Measurements from ENCODE around the gene KIF3A. TPM values are rescaled to one million over a fixed set of nuclear protein-coding genes. Genes with fewer than 3 reads are reported as not detected.

KIF3A gene
- total RNA-seq, 1 experiment from 2014 or later, result 13.2 TPM

DNA sequence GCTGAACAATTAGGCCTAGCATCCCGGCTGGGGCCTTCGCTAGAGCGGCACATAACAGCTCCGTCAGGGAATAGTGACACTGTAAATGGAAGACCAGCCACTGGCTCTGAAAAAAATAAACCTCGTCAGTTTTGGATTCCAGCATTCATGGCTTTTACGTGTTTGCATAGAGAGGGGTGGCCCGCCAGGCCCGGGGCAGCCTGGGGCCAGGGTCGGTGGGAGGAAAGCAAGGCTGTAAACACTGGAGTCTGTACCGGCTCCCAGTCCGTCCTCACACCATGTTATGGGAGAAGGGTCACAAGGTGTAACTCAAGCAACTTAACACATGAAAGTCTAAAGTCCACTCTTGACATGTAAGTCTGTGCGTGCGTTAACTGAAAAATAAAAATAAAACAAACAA lies 21.1 kb upstream of the KIF3A start:
- Histone ChIP-seq H2BK15ac (ENCODE audit: low read depth, low read length) (no peak overlapping the region), H3K23ac (ENCODE audit: insufficient read length, low read depth, low read length) (no peak overlapping the region), H2BK20ac (ENCODE audit: low read depth, low read length, poor library complexity, severe bottlenecking) (no peak overlapping the region), H3K56ac (ENCODE audit: insufficient read length, low read depth, low read length) (no peak overlapping the region), H3K9ac (ENCODE audit: extremely low read depth, insufficient read length, low read length) (no peak overlapping the region), H3K18ac (ENCODE audit: insufficient read length, low read depth, low read length) (no peak overlapping the region), H4K5ac (ENCODE audit: insufficient read length, low read depth, low read length) (no peak overlapping the region), H3K79me2 (ENCODE audit: insufficient read depth, low read length) (no peaks in the 10 kb centered on the region), H3K4me2 (ENCODE audit: insufficient read depth, insufficient read length, low read length) (no peak overlapping the region), H4K8ac (replicated peaks; ENCODE audit: insufficient read length, low read depth, low read length) (no peak overlapping the region), H2BK5ac (ENCODE audit: insufficient read length, low read length) (no peak overlapping the region), H3K4me1 (ENCODE audit: insufficient read depth, low read length) (no peaks in the 10 kb centered on the region), H2AK5ac (ENCODE audit: insufficient read length, low read length) (no peak overlapping the region), H2BK120ac (ENCODE audit: low read depth, low read length, poor library complexity, severe bottlenecking) (no peak overlapping the region), H3K23me2 (ENCODE audit: insufficient read length, low read depth, low read length, poor library complexity, severe bottlenecking) (no peaks in the 10 kb centered on the region), H3K79me1 (ENCODE audit: insufficient read depth, low read depth, low read length, poor library complexity, severe bottlenecking) (no peaks in the 10 kb centered on the region), H3K4ac (ENCODE audit: low read depth, low read length) (no peak overlapping the region), H3T11ph (ENCODE audit: low read length) (no peak overlapping the region), H3K27ac (ENCODE audit: insufficient read length, low read depth, low read length) (no peak overlapping the region), H3K9me3 (ENCODE audit: control insufficient read depth, low read depth, low read length) (no peaks in the 10 kb centered on the region), H4K91ac (ENCODE audit: insufficient read length, low read depth, low read length) (no peak overlapping the region), H2BK12ac (ENCODE audit: insufficient read length, low read depth, low read length) (no peak overlapping the region), H4K20me1 (ENCODE audit: control insufficient read depth, insufficient read depth, insufficient read length) (peaks cover 2% of the 10 kb centered on the region), H2AFZ (ENCODE audit: low read length) (no peak overlapping the region), H3K14ac (ENCODE audit: insufficient read depth, low read length) (no peak overlapping the region), H3K27me3 (ENCODE audit: insufficient read depth, low read length) (no peaks in the 10 kb centered on the region)
- H3K27ac Mint-ChIP-seq, result no peak overlapping the region
- peaks cover 3% of the 10 kb centered on the region for H3K27me3 Mint-ChIP-seq (ENCODE audit: low read depth)
- no peaks in the 10 kb centered on the region for H3K9me3 Mint-ChIP-seq
- WGBS (ENCODE audit: extremely low coverage, insufficient read length, low lambda C conversion rate), result no CpG with 5 or more reads among the region's 13 CpGs
- TF ChIP-seq, protein P1, sequence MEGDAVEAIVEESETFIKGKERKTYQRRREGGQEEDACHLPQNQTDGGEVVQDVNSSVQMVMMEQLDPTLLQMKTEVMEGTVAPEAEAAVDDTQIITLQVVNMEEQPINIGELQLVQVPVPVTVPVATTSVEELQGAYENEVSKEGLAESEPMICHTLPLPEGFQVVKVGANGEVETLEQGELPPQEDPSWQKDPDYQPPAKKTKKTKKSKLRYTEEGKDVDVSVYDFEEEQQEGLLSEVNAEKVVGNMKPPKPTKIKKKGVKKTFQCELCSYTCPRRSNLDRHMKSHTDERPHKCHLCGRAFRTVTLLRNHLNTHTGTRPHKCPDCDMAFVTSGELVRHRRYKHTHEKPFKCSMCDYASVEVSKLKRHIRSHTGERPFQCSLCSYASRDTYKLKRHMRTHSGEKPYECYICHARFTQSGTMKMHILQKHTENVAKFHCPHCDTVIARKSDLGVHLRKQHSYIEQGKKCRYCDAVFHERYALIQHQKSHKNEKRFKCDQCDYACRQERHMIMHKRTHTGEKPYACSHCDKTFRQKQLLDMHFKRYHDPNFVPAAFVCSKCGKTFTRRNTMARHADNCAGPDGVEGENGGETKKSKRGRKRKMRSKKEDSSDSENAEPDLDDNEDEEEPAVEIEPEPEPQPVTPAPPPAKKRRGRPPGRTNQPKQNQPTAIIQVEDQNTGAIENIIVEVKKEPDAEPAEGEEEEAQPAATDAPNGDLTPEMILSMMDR (conservative IDR thresholded peaks at IDR 0.05), result no peak
- peaks cover 18 to 25% of the 10 kb centered on the region in 2 experiments for H3K4me1 Mint-ChIP-seq
- DNase-seq, result no peak
- H3K36me3 Mint-ChIP-seq (ENCODE audit: insufficient read depth in 1 of 3, low read depth in 3 of 3), result peaks cover 5 to 28% (median 12%) of the 10 kb centered on the region in 3 experiments; a peak in 6 of 7 replicates
- H3K4me3 Mint-ChIP-seq, result no peak overlapping the region
